Body of pancreas (tissue), 4 donors: ENCODE measurements around the gene CST7.

ENCODE experiments used
- CTCF ChIP-seq, 7 experiments: fragments of 450-650 bp in 4 of 7; fragments of 200-600 bp in 3 of 7; sonication (generic) in 3 of 7; IDR thresholded peaks; one replicate each; pipeline ENCODE4 v1.5.1; 2016 to 2019; ENCODE audit warnings: antibody characterized with exemption in 7 of 7
- POLR2A ChIP-seq, 3 donors: fragments of 450-650 bp; IDR thresholded peaks; one replicate each; pipeline ENCODE4 v1.6.1; 2016; ENCODE audit warnings: antibody characterized with exemption in 3 of 3, mild to moderate bottlenecking in 2 of 3

GRCh38 chr20:24992487-24993205 is 43.6 kb downstream of the CST7 start, which contains the start of gene APMAP:
- peak in 2 of 7 experiments; percentile 7 to 13 for TF ChIP-seq CTCF (IDR thresholded peaks at IDR 0.05)
- TF ChIP-seq POLR2A (IDR thresholded peaks at IDR 0.05): peak; percentile 94 to 97 (median 96)
